Nucleus accumbens (tissue), 56 donors: Measurements from ENCODE around the gene NUDT22.

Experiments
- DNase-seq, 56 donors: peaks; one replicate each; lab custom pipeline; 2025; lab: John Stamatoyannopoulos, UW

Gene NUDT22

GRCh38 chr11:64206457-64207255 is 19.4 kb upstream of the NUDT22 start, which contains the start of gene FERMT3:
TSS of gene FERMT3 (plus strand) at chr11:64206721. CDS start at chr11:64207365, 644 bp downstream.
- peak in 5 of 56 donors; percentile 14 to 41 (median 27) for DNase-seq

- peak in 24 of 56 donors; percentile 15 to 82 (median 39) for DNase-seq
These were observed 18.6 kb upstream of the NUDT22 start for GRCh38 chr11:64207256-64208085.

GRCh38 chr11:64208086-64208795 is 17.8 kb upstream of the NUDT22 start:
- no peak for DNase-seq

GRCh38 chr11:64208796-64209562 is 17.1 kb upstream of the NUDT22 start:
- DNase-seq = peak in 3 of 56 donors; percentile 18 to 42 (median 32)

GRCh38 chr11:64209563-64209843 is 16.6 kb upstream of the NUDT22 start:
- DNase-seq = no peak

GRCh38 chr11:64210301-64211020 is 15.6 kb upstream of the NUDT22 start:
- DNase-seq = no peak

DNA sequence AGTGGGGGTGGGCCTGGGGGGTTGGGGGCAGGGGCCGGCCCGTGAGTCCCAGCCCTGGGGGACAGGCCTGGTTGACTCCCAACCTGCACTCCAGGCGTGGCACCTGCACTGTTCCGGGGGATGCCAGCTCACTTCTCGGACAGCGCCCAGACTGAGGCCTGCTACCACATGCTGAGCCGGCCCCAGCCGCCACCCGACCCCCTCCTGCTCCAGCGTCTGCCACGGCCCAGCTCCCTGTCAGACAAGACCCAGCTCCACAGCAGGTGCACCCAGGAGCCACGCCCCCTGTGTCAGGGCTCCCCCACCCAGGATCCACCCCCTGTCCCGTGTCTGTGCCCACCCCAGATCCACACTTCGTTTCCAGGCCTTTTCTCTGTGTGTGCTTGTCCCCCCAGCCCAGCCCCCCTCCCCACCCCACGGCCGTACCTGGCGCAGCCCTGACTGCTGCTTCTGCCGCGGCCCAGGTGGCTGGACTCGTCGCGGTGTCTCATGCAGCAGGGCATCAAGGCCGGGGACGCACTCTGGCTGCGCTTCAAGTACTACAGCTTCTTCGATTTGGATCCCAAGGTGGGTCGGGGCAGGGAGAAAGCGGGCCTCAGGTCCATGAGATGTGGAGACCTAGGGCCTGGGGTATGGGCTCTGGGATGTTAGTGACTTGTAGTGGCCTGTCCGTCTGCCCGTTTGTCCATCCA is 14.7 kb upstream of the NUDT22 start:
- DNase-seq = no peak

GRCh38 chr11:64216879-64217278 is 9.2 kb upstream of the NUDT22 start:
- DNase-seq = no peak

DNA sequence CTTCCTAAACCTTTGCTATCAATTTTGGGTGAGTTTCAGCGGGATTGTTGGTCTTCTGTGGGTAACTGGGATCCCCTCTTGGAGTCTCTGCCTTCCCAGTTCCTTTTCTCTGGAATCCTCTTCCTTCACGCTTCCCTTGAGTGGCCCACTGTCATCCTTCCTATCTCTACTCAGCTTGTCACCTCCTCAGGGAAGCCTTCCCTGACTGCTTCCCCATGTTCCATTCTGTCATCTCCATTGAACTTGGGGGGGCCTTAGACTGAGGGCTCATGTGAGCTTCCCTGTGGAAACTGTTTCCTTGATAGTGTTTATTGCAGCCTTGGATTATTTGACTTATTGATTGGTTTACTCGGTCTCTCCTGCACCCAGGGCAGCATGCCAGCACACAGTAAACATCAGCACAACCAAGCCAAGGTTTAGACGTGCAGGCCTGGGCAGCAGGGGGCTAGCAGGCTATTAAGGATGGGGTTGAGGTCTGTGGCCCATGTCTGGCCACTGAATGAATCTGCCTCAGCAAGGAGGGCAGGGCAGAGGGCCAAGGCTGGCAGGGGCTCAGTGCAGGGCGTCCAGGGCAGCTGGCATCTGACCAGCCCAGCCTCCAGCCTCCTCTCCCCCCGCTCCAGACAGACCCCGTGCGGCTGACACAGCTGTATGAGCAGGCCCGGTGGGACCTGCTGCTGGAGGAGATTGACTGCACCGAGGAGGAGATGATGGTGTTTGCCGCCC is 7.3 kb upstream of the NUDT22 start:
- DNase-seq = peak in 3 of 56 donors; percentile 25 to 63 (median 34)

DNA sequence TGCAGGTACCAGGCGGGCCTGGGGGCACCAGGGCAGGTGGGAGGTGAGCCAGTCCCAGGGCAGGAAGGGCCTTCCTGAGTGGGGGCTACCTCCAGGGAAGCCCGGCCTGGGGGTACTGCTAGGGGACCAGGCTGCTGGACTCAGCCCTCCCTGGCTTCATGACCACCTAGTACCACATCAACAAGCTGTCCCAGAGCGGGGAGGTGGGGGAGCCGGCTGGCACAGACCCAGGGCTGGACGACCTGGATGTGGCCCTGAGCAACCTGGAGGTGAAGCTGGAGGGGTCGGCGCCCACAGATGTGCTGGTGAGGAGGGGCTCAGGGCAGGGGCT is 6.8 kb upstream of the NUDT22 start:
- DNase-seq = no peak

GRCh38 chr11:64219755-64220154 is 6.3 kb upstream of the NUDT22 start:
- DNase-seq = no peak

GRCh38 chr11:64220271-64220670 is 5.8 kb upstream of the NUDT22 start:
- DNase-seq = no peak

- no peak for DNase-seq
These were observed 5.3 kb upstream of the NUDT22 start for GRCh38 chr11:64220798-64221197.

DNA sequence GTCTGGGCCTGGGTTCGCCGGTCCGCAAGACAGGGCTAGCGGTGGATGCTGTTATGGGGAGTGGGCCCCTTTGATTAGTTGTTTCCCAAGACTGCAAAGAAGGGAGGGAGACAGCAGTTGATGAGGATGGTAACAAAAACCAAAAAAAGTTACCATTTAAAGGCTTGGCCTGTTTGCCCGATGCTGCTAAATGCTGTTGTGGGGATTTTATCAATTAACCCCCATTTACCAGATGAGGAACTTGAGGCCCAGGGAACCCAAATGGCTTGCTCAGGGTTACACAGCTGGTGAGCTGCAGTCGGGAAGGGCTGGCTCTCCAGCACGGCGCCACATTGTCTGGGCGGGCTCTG is 3.4 kb upstream of the NUDT22 start:
- no peak for DNase-seq

- DNase-seq = no peak
These were observed 2.9 kb upstream of the NUDT22 start for GRCh38 chr11:64223001-64223651.

DNA sequence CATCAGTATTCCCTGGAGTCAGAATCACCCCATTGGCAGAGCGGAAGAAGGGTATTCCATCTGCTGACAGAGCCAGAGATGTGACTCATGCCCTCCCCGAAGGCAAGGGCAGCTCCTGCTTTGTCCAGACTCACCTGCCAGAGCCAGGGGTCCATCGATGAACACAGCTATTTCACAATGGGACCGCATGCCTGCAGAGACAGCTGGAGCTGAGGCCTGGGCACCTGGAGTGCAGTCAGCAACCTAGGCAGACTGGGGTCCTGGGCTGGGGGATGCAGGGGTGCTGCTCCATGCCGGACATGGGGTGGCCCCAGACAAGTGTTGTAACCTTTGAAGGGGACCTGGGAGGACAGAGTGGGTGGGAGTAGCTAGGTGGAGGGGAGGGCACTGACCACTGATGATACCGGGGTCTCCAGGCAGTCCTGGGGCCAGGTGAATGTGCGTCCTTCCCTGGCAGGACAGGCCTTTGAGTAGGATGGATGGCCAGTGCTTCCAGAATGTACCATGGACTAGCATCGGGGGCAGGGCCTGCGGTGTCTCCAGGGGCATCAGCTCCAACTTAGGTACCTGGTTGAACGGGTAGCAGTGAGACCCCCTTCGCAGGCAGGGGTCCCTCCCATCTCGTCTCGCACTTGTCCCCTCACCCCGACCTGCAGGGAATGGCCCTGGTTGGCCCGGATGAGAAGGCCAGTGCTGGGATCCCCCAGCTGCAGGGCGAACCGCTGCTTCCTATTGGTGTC is 1.8 kb upstream of the NUDT22 start:
- DNase-seq = no peak

- DNase-seq = no peak
These were observed 1.0 kb upstream of the NUDT22 start for GRCh38 chr11:64224891-64225607.
